Measurements from ENCODE around the gene RNASEL. TPM values are rescaled to one million over a fixed set of nuclear protein-coding genes. Genes with fewer than 3 reads are reported as not detected.

Gene RNASEL
- total and polyA plus RNA-seq, 2 donors (not counting 3 experiments of a cell fraction or from before 2014, with no cell fraction given), result 0.59 to 1.9 TPM

DNA sequence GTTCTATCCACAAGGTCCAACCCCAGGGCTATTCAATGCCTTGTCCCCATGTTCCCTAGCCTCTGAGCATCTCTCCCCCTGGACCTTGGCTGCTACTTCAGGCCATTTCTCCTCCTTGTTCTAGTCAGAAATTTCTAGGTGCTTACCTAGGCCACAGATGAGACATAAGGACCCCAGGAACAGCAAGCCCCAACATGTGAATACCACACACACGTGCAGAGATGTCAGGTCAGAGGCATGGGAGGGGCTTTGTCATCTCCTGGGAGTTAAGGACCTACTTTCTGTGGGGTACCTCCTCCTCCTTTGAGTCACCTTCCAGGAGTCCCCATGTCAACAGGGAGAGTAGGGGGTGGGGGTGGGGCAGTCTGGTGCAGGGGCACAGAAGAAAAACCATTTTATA is 22.3 kb upstream of the RNASEL start:
- H3K9ac ChIP-seq (replicated peaks; ENCODE audit: extremely low read depth, insufficient read depth, low read length), result no peak overlapping the region
- no peak overlapping the region for H3K4me2 ChIP-seq (ENCODE audit: insufficient read depth, low read length)
- H3K4me3 ChIP-seq (replicated peaks in 1 of 3; ENCODE audit: insufficient read depth in 1 of 3, low read depth in 1 of 3, low read length in 3 of 3), result no peak overlapping the region
- no peaks in the 10 kb centered on the region for H4K20me1 ChIP-seq (replicated peaks; ENCODE audit: control insufficient read depth, extremely low read depth, insufficient read depth, low read length)
- H2AFZ ChIP-seq (ENCODE audit: low read depth, low read length), result no peak overlapping the region
- H3K9me3 ChIP-seq (replicated peaks; ENCODE audit: control insufficient read depth, insufficient read depth, low read length), result no peaks in the 10 kb centered on the region
- H3K9me1 ChIP-seq (replicated peaks; ENCODE audit: control insufficient read depth, extremely low read depth, insufficient read depth, low read length), result no peaks in the 10 kb centered on the region
- CTCF ChIA-PET, result interaction anchor here (0.9 to 1.8 kb wide), 4 partner anchors 10 to 174 kb away, joined by 3 to 6 read pairs (median 5); no protein-coding TSS in a partner anchor
- H3K79me2 ChIP-seq (ENCODE audit: control insufficient read depth, insufficient read depth, low read length), result no peaks in the 10 kb centered on the region
- POLR2A ChIA-PET, result no interaction called here
- FAIRE-seq (no peak), DNase-seq (ENCODE audit: low read depth, low spot score) (no peak)
- dilution Hi-C loops (cut with MboI; ENCODE audit: extremely low pct_ligation_motif_present, low sequenced_read_pairs), result no loop called here
- no TSS peak for BruUV-seq (replicated peaks)
- no peaks in the 10 kb centered on the region for H3K36me3 ChIP-seq (ENCODE audit: control insufficient read depth in 2 of 2, extremely low read depth in 1 of 2, insufficient read depth in 2 of 2, low read length in 2 of 2)
- TF ChIP-seq FOS (IDR thresholded peaks at IDR 0.05; ENCODE audit: borderline replicate concordance, insufficient read depth, low read length) (no peak), JUN (IDR thresholded peaks at IDR 0.05; ENCODE audit: borderline replicate concordance, insufficient read depth, insufficient read length, low read depth) (no peak), POLR2A (IDR thresholded peaks at IDR 0.05; ENCODE audit: low read depth, low read length) (no peak), GATA2 (IDR thresholded peaks at IDR 0.05; ENCODE audit: insufficient read depth, insufficient read length, low read depth, low read length) (no peak), MYC (IDR thresholded peaks at IDR 0.05; ENCODE audit: low read depth, low read length) (no peak), EZH2 (IDR thresholded peaks at IDR 0.05; ENCODE audit: borderline replicate concordance, low read depth, low read length, severe bottlenecking) (no peak), POLR2AphosphoS5 (IDR thresholded peaks at IDR 0.05; ENCODE audit: insufficient read depth, low read depth, low read length) (no peak)
- TF ChIP-seq, protein P1, sequence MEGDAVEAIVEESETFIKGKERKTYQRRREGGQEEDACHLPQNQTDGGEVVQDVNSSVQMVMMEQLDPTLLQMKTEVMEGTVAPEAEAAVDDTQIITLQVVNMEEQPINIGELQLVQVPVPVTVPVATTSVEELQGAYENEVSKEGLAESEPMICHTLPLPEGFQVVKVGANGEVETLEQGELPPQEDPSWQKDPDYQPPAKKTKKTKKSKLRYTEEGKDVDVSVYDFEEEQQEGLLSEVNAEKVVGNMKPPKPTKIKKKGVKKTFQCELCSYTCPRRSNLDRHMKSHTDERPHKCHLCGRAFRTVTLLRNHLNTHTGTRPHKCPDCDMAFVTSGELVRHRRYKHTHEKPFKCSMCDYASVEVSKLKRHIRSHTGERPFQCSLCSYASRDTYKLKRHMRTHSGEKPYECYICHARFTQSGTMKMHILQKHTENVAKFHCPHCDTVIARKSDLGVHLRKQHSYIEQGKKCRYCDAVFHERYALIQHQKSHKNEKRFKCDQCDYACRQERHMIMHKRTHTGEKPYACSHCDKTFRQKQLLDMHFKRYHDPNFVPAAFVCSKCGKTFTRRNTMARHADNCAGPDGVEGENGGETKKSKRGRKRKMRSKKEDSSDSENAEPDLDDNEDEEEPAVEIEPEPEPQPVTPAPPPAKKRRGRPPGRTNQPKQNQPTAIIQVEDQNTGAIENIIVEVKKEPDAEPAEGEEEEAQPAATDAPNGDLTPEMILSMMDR (IDR thresholded peaks at IDR 0.05; ENCODE audit: extremely low read depth in 1 of 2, insufficient read depth in 1 of 2, low read depth in 1 of 2, low read length in 2 of 2), result no peak
- TF ChIP-seq, protein P2, sequence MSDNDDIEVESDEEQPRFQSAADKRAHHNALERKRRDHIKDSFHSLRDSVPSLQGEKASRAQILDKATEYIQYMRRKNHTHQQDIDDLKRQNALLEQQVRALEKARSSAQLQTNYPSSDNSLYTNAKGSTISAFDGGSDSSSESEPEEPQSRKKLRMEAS (IDR thresholded peaks at IDR 0.05; ENCODE audit: insufficient read depth, insufficient read length), result no peak
- H3K27ac ChIP-seq (ENCODE audit: insufficient read depth, low read depth, low read length), result no peak overlapping the region
- intact Hi-C loops (cut with micrococcal nuclease), result no loop called here
- H3K27me3 ChIP-seq (ENCODE audit: control insufficient read depth in 2 of 2, insufficient read depth in 2 of 2, low read length in 2 of 2), result peaks cover 37 to 44% of the 10 kb centered on the region in 2 experiments
- peaks cover 11% of the 10 kb centered on the region for H3K4me1 ChIP-seq (ENCODE audit: control insufficient read depth, extremely low read depth, insufficient read depth, low read length)
